ENCODE data around the gene TACO1.
A peak's percentile ranks its signal among the peaks of the same experiment; 100 is the strongest.

TACO1 gene

DNA sequence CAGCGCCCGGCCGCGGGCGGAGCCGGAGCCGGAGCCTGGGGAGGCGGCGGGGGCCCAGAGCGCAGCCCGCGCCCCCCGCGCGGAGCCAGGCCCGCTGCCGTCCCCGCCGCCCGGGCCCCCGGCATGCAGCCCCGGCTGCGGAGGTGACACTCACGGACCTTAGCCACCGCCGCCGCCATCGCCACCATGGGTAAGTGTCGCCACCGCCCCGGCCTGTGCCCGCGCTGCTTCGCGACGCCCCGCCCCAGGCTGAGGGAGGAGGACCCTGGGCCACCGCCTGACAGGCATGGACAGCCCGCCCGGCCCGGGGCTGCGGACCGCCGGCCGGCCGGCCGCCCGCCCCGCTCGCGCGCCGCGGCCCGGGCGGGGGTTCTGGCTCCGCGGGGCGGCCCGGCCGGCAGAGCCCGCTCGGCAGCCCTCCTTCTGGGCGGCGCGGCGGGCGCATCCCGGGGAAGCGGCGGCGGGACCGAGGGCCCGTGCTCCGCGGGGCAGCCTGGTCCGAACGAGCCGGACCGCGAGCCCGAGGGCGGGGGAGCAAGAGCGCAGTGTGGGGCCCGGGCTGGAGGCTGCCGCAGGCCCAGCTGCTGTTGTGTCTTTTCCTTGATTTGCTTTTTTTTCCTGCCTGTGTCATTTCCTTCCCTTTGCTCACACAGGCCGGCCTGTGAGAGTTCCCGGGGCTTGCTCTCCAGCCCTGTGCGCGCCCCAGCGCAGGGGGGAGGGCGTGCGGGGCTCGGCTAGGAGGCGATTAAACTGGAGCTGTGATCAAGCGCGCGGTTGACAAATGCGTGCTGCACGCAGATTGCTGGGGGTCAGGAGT is 22.1 kb downstream of the TACO1 start:
- Histone ChIP-seq H3K9ac (ENCODE audit: low read length in 2 of 2) (peak overlapping the region; percentile 65 to 80), H3K27ac (ENCODE audit: low read length) (peak overlapping the region; percentile 58), H3K9me3 (ENCODE audit: control insufficient read depth in 2 of 2, low read length in 2 of 2) (no peaks in the 10 kb centered on the region), H3K4me3 (ENCODE audit: low read length in 2 of 2) (peak overlapping the region; percentile 83 to 85), H3K36me3 (ENCODE audit: control insufficient read depth in 2 of 2, insufficient read depth in 2 of 2, low read length in 2 of 2) (no peaks in the 10 kb centered on the region), H3K27me3 (ENCODE audit: control insufficient read depth in 1 of 2, insufficient read depth in 2 of 2, low read length in 2 of 2) (no peaks in the 10 kb centered on the region), H3K4me1 (ENCODE audit: control insufficient read depth, insufficient read depth, low read length) (peaks cover 13% of the 10 kb centered on the region)

DNA sequence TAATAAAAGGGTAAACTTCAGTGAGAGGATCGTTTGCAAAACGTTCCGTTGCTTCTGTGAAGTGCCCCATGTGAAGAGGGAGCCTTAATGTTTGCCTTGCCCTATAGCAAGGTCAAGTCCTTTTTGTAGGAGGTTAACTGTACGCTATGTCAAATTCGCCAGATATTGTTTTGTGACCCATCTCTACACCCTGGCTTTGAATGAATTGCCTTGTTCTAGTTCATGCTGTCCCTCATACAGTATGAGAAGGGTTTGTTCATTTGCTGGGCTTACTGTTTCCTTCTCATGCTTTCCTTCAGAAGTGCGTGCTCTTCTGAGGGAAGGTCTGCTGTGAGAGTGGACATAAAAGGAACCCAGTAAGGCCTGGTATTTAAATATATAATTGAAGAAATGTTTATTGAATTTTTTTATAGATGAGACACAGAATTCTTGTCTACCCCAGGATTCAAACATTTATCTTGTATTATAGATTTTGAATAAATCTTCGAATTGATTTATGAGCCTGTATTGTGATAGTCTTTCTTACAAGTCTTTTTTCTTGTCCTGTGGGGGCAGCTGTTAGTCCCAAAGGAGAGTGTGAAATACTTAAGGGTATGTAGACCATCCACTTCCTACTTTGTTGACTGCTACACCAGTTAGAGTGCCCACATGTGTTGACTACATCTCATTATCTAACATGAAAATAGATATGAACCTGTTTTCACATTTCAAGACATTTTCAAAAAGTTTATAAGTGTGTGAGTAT is 23.3 kb downstream of the TACO1 start:
- H3K27me3 ChIP-seq (ENCODE audit: control insufficient read depth in 1 of 2, insufficient read depth in 2 of 2, low read length in 2 of 2) = no peaks in the 10 kb centered on the region
- no peak overlapping the region for H3K27ac ChIP-seq (ENCODE audit: low read length)
- H3K4me1 ChIP-seq (ENCODE audit: control insufficient read depth, insufficient read depth, low read length) = peaks cover 13% of the 10 kb centered on the region
- no peaks in the 10 kb centered on the region for H3K9me3 ChIP-seq (ENCODE audit: control insufficient read depth in 2 of 2, low read length in 2 of 2)
- H3K4me3 ChIP-seq (ENCODE audit: low read length in 2 of 2) = peak overlapping the region; percentile 83 to 85
- H3K9ac ChIP-seq (ENCODE audit: low read length in 2 of 2) = peak overlapping the region; percentile 3 to 80
- no peaks in the 10 kb centered on the region for H3K36me3 ChIP-seq (ENCODE audit: control insufficient read depth in 2 of 2, insufficient read depth in 2 of 2, low read length in 2 of 2)

DNA sequence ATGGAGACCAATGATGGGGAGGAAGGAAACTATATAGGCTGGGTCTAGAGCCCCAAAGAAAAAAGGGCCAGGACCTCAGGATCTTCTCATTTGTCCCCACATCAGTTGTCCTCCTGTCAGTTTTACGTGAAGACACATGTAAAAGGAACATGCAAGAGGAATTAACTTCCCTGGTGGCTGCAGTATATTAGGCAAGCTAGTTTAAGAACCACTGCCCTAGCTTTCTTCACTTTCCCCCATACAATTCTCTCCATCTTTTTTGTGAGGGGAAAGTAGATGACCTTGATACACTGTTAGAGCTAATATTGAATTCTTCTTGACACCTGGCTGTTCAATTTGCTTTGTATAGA is 23.8 kb downstream of the TACO1 start:
- H3K9me3 ChIP-seq (ENCODE audit: control insufficient read depth in 2 of 2, low read length in 2 of 2) = no peaks in the 10 kb centered on the region
- H3K36me3 ChIP-seq (ENCODE audit: control insufficient read depth in 2 of 2, insufficient read depth in 2 of 2, low read length in 2 of 2) = no peaks in the 10 kb centered on the region
- H3K27me3 ChIP-seq (ENCODE audit: control insufficient read depth in 1 of 2, insufficient read depth in 2 of 2, low read length in 2 of 2) = no peaks in the 10 kb centered on the region
- H3K9ac ChIP-seq (ENCODE audit: low read length in 2 of 2) = no peak overlapping the region
- H3K4me3 ChIP-seq (ENCODE audit: low read length in 2 of 2) = peak overlapping the region in 1 of 2 donors; percentile 23
- peaks cover 13% of the 10 kb centered on the region for H3K4me1 ChIP-seq (ENCODE audit: control insufficient read depth, insufficient read depth, low read length)
- no peak overlapping the region for H3K27ac ChIP-seq (ENCODE audit: low read length)

DNA sequence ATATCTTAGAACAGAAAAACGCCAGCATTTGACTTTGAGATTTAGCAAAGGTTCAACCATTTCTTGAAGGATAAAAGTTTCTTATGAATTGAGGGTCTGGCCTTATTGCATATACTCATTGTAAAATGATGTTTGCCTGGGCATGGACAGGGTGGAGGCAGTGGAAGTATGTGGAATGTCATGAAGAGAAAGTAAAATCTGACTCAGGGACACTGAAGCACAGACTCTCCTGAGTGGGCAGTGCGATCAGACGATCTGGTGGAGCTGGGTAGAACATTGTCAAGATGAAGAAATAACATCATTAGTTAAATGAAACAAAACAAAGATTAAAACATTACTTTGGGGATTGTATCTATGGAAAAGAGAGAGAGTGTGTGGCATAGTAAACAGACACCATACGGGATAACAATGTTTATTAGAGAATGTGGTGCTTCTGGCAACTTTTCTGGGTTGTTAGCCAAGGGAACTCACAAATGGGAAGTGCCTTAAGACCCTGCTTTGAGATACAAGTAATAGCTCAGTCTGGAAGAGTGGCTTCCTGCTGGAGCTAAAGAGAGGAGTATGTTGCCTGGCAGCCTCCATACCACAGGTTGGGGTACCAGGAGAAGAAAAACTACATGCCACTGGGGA is 26.0 kb downstream of the TACO1 start:
- Histone ChIP-seq H3K27ac (ENCODE audit: low read length) (no peak overlapping the region), H3K4me1 (ENCODE audit: control insufficient read depth, insufficient read depth, low read length) (peaks cover 9% of the 10 kb centered on the region), H3K4me3 (ENCODE audit: low read length in 2 of 2) (peak overlapping the region in 1 of 2 donors; percentile 35), H3K9ac (ENCODE audit: low read length in 2 of 2) (no peak overlapping the region), H3K27me3 (ENCODE audit: control insufficient read depth in 1 of 2, insufficient read depth in 2 of 2, low read length in 2 of 2) (no peaks in the 10 kb centered on the region), H3K36me3 (ENCODE audit: control insufficient read depth in 2 of 2, insufficient read depth in 2 of 2, low read length in 2 of 2) (no peaks in the 10 kb centered on the region), H3K9me3 (ENCODE audit: control insufficient read depth in 2 of 2, low read length in 2 of 2) (no peaks in the 10 kb centered on the region)

DNA sequence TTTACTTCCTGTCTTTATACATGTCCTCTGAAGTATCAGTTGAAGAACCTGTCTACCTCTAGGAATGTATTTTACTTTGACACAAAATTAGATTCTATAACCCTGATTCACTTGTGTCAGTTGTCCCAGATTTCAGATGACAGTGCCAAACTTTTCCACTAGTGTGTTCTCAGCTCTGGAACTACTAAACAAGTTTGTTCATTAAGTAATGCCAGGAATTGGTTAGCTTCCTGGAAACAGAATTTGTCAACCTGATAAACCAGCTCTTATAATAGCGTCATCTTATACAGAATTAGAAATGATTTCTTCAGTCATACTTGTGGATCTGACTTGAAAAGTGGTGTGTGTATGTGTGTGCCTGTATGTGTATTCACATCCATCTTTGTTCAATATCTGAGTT is 28.9 kb downstream of the TACO1 start:
- Histone ChIP-seq H3K4me1 (ENCODE audit: control insufficient read depth, insufficient read depth, low read length) (peaks cover 8% of the 10 kb centered on the region), H3K36me3 (ENCODE audit: control insufficient read depth in 2 of 2, insufficient read depth in 2 of 2, low read length in 2 of 2) (peaks cover 3 to 7% of the 10 kb centered on the region in 2 donors), H3K9me3 (ENCODE audit: control insufficient read depth in 2 of 2, low read length in 2 of 2) (no peaks in the 10 kb centered on the region), H3K9ac (ENCODE audit: low read length in 2 of 2) (no peak overlapping the region), H3K27me3 (ENCODE audit: control insufficient read depth in 1 of 2, insufficient read depth in 2 of 2, low read length in 2 of 2) (no peaks in the 10 kb centered on the region), H3K27ac (ENCODE audit: low read length) (no peak overlapping the region), H3K4me3 (ENCODE audit: low read length in 2 of 2) (no peak overlapping the region)

DNA sequence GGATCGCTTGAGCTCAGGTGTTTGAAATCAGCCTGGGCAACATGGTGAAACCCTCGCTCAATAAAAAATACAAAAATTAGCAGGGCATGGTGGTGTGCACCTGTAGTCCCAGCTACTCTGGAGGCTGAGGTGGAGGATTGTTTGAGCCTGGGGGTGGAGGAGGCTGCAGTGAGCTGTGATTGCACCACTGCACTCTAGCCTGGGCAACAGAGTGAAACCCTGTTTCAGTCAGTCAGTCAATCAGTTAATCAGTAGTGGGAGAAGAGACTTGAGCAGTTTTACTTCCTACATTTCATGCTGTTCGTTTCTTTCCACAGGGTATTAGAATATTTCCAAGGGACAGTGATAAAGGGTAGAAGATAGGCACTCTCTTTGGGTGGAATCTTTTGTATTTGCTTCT is 30.4 kb downstream of the TACO1 start:
- Histone ChIP-seq H3K27ac (ENCODE audit: low read length) (no peak overlapping the region), H3K27me3 (ENCODE audit: control insufficient read depth in 1 of 2, insufficient read depth in 2 of 2, low read length in 2 of 2) (no peaks in the 10 kb centered on the region), H3K9ac (ENCODE audit: low read length in 2 of 2) (no peak overlapping the region), H3K4me1 (ENCODE audit: control insufficient read depth, insufficient read depth, low read length) (peaks cover 3% of the 10 kb centered on the region), H3K9me3 (ENCODE audit: control insufficient read depth in 2 of 2, low read length in 2 of 2) (no peaks in the 10 kb centered on the region), H3K36me3 (ENCODE audit: control insufficient read depth in 2 of 2, insufficient read depth in 2 of 2, low read length in 2 of 2) (peaks cover 3 to 7% of the 10 kb centered on the region in 2 donors), H3K4me3 (ENCODE audit: low read length in 2 of 2) (no peak overlapping the region)

DNA sequence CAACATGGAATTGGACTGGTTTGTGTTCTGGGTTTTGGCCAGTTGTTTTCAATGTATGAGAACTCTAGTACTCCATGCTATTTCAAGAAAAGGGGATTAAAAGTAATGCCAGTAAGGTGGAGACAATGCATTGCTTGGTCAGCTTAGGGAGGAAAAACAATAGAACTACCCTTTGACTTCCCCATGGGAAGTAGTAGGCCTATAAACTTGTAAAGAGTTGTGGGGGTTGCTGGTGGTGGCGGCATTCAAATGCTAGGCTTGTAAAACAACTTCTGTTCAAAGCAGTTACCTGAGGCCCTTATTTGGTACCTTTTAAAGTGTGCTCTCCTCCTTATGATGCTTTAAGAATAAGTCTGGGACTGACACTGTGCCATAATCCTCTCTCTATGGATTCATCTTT is 30.9 kb downstream of the TACO1 start:
- H3K36me3 ChIP-seq (ENCODE audit: control insufficient read depth in 2 of 2, insufficient read depth in 2 of 2, low read length in 2 of 2) = peaks cover 3 to 11% of the 10 kb centered on the region in 2 donors
- no peak overlapping the region for H3K4me3 ChIP-seq (ENCODE audit: low read length in 2 of 2)
- H3K9me3 ChIP-seq (ENCODE audit: control insufficient read depth in 2 of 2, low read length in 2 of 2) = no peaks in the 10 kb centered on the region
- H3K27me3 ChIP-seq (ENCODE audit: control insufficient read depth in 1 of 2, insufficient read depth in 2 of 2, low read length in 2 of 2) = no peaks in the 10 kb centered on the region
- no peak overlapping the region for H3K9ac ChIP-seq (ENCODE audit: low read length in 2 of 2)
- peaks cover 5% of the 10 kb centered on the region for H3K4me1 ChIP-seq (ENCODE audit: control insufficient read depth, insufficient read depth, low read length)
- H3K27ac ChIP-seq (ENCODE audit: low read length) = no peak overlapping the region

DNA sequence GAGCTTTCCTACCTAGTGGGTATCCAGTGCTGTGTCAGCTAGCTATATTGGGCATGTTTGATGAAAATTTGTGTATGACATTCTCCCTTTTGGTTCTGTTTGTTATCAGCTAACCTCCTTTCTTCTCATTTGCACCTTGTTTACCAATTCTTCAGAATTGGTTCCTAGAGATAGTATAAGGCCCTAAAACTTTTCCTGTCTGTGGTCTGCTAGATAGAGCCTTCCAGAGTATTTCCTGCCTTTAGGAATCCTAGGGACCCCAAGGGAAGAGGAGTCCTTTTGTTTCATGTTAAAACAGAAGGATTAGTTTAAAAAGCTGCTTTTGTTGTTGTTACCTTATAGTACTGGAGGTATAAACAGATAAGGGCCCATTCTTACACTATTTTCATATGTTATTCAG is 33.0 kb downstream of the TACO1 start:
- Histone ChIP-seq H3K36me3 (ENCODE audit: control insufficient read depth in 2 of 2, insufficient read depth in 2 of 2, low read length in 2 of 2) (peaks cover 3 to 18% of the 10 kb centered on the region in 2 donors), H3K4me3 (ENCODE audit: low read length in 2 of 2) (no peak overlapping the region), H3K9ac (ENCODE audit: low read length in 2 of 2) (no peak overlapping the region), H3K27ac (ENCODE audit: low read length) (no peak overlapping the region), H3K9me3 (ENCODE audit: control insufficient read depth in 2 of 2, low read length in 2 of 2) (no peaks in the 10 kb centered on the region), H3K4me1 (ENCODE audit: control insufficient read depth, insufficient read depth, low read length) (peaks cover 9% of the 10 kb centered on the region), H3K27me3 (ENCODE audit: control insufficient read depth in 1 of 2, insufficient read depth in 2 of 2, low read length in 2 of 2) (no peaks in the 10 kb centered on the region)

DNA sequence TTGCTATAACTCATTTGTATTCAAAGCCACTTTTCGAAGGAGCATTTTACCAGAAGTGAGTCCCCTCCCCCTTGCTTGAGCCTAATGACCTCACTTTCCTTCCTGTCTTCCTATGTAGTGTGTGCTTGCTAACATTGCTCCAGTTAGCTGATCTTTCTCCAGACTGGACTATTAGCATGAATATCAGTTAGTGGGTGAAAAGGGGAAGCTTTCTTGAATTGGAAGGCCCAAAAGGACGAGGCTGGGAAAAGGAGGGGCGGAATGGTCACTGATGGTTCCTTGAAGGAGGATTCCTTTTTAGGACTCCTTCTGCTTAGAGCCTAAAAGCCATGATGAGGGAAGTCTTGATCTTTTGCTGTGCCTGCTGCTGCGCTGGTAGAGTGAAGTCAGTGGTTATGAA is 33.5 kb downstream of the TACO1 start:
- Histone ChIP-seq H3K27ac (ENCODE audit: low read length) (no peak overlapping the region), H3K36me3 (ENCODE audit: control insufficient read depth in 2 of 2, insufficient read depth in 2 of 2, low read length in 2 of 2) (peaks cover 3 to 18% of the 10 kb centered on the region in 2 donors), H3K4me3 (ENCODE audit: low read length in 2 of 2) (no peak overlapping the region), H3K27me3 (ENCODE audit: control insufficient read depth in 1 of 2, insufficient read depth in 2 of 2, low read length in 2 of 2) (no peaks in the 10 kb centered on the region), H3K9me3 (ENCODE audit: control insufficient read depth in 2 of 2, low read length in 2 of 2) (no peaks in the 10 kb centered on the region), H3K4me1 (ENCODE audit: control insufficient read depth, insufficient read depth, low read length) (peaks cover 12% of the 10 kb centered on the region), H3K9ac (ENCODE audit: low read length in 2 of 2) (no peak overlapping the region)

DNA sequence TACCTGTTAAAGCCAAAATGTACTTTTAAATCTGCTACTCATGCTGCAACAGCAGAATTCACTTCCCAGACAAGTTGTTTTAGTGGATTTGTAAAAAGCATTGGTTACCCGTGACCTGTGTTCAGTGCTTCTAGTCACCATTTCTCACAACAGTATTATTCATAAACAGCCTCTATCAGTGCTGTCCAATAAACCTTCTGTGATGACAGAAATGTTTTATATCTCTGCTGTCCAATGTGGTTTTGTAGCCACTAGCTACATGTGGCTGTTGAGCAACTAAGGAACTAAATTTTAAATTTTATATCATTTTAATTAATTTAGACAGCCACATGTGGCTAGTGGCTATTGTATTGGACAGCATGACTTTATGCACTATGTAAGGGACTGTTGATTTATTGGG is 34.1 kb downstream of the TACO1 start:
- no peaks in the 10 kb centered on the region for H3K27me3 ChIP-seq (ENCODE audit: control insufficient read depth in 1 of 2, insufficient read depth in 2 of 2, low read length in 2 of 2)
- no peak overlapping the region for H3K27ac ChIP-seq (ENCODE audit: low read length)
- H3K4me1 ChIP-seq (ENCODE audit: control insufficient read depth, insufficient read depth, low read length) = peaks cover 14% of the 10 kb centered on the region
- H3K36me3 ChIP-seq (ENCODE audit: control insufficient read depth in 2 of 2, insufficient read depth in 2 of 2, low read length in 2 of 2) = peaks cover 3 to 18% of the 10 kb centered on the region in 2 donors
- no peaks in the 10 kb centered on the region for H3K9me3 ChIP-seq (ENCODE audit: control insufficient read depth in 2 of 2, low read length in 2 of 2)
- H3K4me3 ChIP-seq (ENCODE audit: low read length in 2 of 2) = no peak overlapping the region
- no peak overlapping the region for H3K9ac ChIP-seq (ENCODE audit: low read length in 2 of 2)

Measured in stomach smooth muscle (tissue), 2 donors.